PC-9 (cell line): ENCODE measurements around the gene TRAPPC3. TPM values are rescaled to one million over a fixed set of nuclear protein-coding genes. Genes with fewer than 3 reads are reported as not detected.

ENCODE experiments used
- BruUV-seq: library from RNA; stranded (reverse); fragments of 400-500 nt; replicated peaks from 2 replicates; lab custom pipeline; 2021; lab: Mats Ljungman, UMichigan
- CTCF ChIA-PET: fragments of 300-600 bp; sonication (Branson Sonifier 250); formaldehyde crosslinking; loops from one replicate; lab custom pipeline; 2022; ENCODE audit warnings: antibody characterized with exemption; lab: Charles Lee
- POLR2A ChIA-PET: fragments of 300-600 bp; sonication (Branson Sonifier 250); formaldehyde crosslinking; loops from one replicate; lab custom pipeline; 2022; ENCODE audit warnings: antibody characterized with exemption; ENCODE audit not compliant: unreplicated experiment; lab: Charles Lee
- DNase-seq, 2 experiments: peaks; one replicate each; pipeline versions ENCODE4 v3.0.0 to v3.0.0-alpha.2; 2015 to 2022; ENCODE audit warnings: mixed read lengths in 1 of 2
- H2AFZ ChIP-seq: fragments of 200-600 bp; sonication (generic); 2 replicates; pipeline ENCODE4 v1.8.1; 2017; ENCODE audit warnings: antibody characterized with exemption
- H3F3A ChIP-seq: fragments of 200-600 bp; sonication (generic); 2 replicates; pipeline ENCODE4 v1.8.1; 2017; ENCODE audit warnings: antibody characterized with exemption, mild to moderate bottlenecking, low read depth; ENCODE audit not compliant: insufficient read depth
- H3K27ac ChIP-seq: fragments of 200-600 bp; sonication (generic); 2 replicates; pipeline ENCODE4 v1.6.1; 2016; ENCODE audit warnings: mixed run types
- H3K27me3 ChIP-seq: fragments of 200-600 bp; sonication (generic); 2 replicates; pipeline ENCODE4 v1.6.1; 2016; ENCODE audit warnings: low read depth, mixed run types; ENCODE audit not compliant: insufficient read depth
- H3K36me3 ChIP-seq: fragments of 200-600 bp; sonication (generic); 2 replicates; pipeline ENCODE4 v1.6.1; 2016; ENCODE audit warnings: low read depth, mixed run types
- H3K4me1 ChIP-seq: fragments of 200-600 bp; sonication (generic); replicated peaks from 2 replicates; pipeline ENCODE4 v1.6.1; 2016; ENCODE audit warnings: mixed run types; ENCODE audit not compliant: insufficient read depth
- H3K4me2 ChIP-seq: fragments of 200-600 bp; sonication (generic); 2 replicates; pipeline ENCODE4 v1.6.1; 2017; ENCODE audit warnings: mixed run types
- H3K4me3 ChIP-seq: fragments of 200-600 bp; sonication (generic); 2 replicates; pipeline ENCODE4 v1.6.1; 2016; ENCODE audit warnings: mixed run types
- H3K79me2 ChIP-seq: fragments of 200-600 bp; sonication (generic); 2 replicates; pipeline ENCODE4 v1.6.1; 2017; ENCODE audit warnings: low read depth, mixed run types
- H3K9me2 ChIP-seq: fragments of 200-600 bp; sonication (generic); 2 replicates; pipeline ENCODE4 v1.8.1; 2017; ENCODE audit warnings: mild to moderate bottlenecking; ENCODE audit not compliant: insufficient read depth
- H3K9me3 ChIP-seq: fragments of 200-600 bp; sonication (generic); 2 replicates; pipeline ENCODE4 v1.8.1; 2016; ENCODE audit warnings: low read depth; ENCODE audit not compliant: insufficient read depth
- H4K20me1 ChIP-seq: fragments of 200-600 bp; sonication (generic); 2 replicates; pipeline ENCODE4 v1.8.1; 2017; ENCODE audit not compliant: insufficient read depth
- EZH2 ChIP-seq: fragments of 200-600 bp; sonication (generic); IDR thresholded peaks from 2 replicates; pipeline ENCODE4 v1.8.0; 2017; ENCODE audit warnings: antibody characterized with exemption, low read depth
- intact Hi-C: fragments of 100-400 bp; cut with micrococcal nuclease; formaldehyde crosslinking; loops from one replicate; pipeline ENCODE4 v1.10.0; 2022; ENCODE audit not compliant: unreplicated experiment
- total RNA-seq: library from RNA; stranded (reverse); gene quantifications from 2 replicates; pipeline ENCODE4 v1.2.3, GENCODE V29; 2021
- TF ChIP-seq, protein P1 (sequence below): fragments of 200-600 bp; sonication (generic); conservative IDR thresholded peaks from 2 replicates; pipeline ENCODE4 v1.6.1; 2017; ENCODE audit warnings: mixed run types, antibody characterized with exemption, mild to moderate bottlenecking, moderate library complexity

The TRAPPC3 gene
- total RNA-seq, 1 experiment from 2014 or later: 116 TPM

DNA sequence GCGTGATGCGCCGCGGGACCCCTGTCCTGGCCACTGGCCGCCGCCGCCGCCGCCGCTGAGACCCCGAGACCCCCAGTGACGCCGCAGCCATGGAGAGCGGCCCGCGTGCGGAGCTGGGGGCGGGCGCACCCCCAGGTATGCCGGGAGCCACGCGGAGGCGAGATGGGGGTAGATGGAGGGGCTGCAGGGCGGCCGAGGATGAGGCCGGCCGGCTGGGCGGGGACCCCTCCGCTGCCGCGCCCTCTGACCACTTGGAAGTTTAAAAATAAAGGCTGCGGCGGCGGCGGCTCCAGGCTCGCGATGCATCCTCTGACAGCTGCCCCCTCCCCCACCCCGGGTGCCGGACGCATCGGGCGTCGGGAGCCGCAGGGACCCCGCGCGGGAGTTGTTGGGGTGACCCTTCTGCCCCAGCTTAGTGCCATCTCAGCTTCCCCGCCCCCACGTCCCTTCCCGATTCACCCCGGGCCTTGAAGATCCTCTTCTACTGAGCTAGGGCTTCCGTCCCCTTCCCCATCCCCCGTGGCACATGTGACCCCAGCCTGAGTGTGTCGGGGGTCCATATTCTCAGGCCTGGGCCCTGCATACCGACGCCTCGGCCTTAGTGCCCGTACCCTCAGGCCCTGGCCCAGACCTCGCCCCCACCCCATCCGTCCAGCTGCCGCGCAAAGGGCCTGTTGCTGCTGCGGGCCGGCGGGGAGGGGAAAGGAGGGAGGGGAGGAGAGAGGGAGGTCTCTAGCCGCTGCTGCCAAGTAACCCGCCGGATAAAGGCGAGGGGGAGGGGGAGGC, 7.2 kb upstream of the TRAPPC3 start:
- Histone ChIP-seq H3K4me1 (peaks cover 54% of the 10 kb centered on the region), H3K4me3 (peak overlapping the region; percentile 99), H3F3A (peaks cover 17% of the 10 kb centered on the region; the same call in 1 of the 2 replicates), H3K4me2 (peak overlapping the region; percentile 88), H3K9me2 (no peaks in the 10 kb centered on the region), H4K20me1 (peaks cover 14% of the 10 kb centered on the region; the same call in 1 of the 2 replicates), H3K27me3 (no peaks in the 10 kb centered on the region), H3K27ac (peak overlapping the region; percentile 77), H3K9me3 (no peaks in the 10 kb centered on the region), H3K36me3 (no peaks in the 10 kb centered on the region), H3K79me2 (peaks cover 55% of the 10 kb centered on the region), H2AFZ (peak overlapping the region; percentile 75)
- DNase-seq: peak in 1 of 2 experiments; percentile 73
- ChIA-PET POLR2A (interaction anchor here (0.6 to 0.7 kb wide), 3 partner anchors 137 to 252 kb away, joined by 3 to 4 read pairs (median 3); no protein-coding TSS in a partner anchor), CTCF (interaction anchor here (0.6 to 1.4 kb wide), 3 partner anchors 31 to 107 kb away, joined by 3 to 4 read pairs (median 3); no protein-coding TSS in a partner anchor)
- TF ChIP-seq, protein P1, sequence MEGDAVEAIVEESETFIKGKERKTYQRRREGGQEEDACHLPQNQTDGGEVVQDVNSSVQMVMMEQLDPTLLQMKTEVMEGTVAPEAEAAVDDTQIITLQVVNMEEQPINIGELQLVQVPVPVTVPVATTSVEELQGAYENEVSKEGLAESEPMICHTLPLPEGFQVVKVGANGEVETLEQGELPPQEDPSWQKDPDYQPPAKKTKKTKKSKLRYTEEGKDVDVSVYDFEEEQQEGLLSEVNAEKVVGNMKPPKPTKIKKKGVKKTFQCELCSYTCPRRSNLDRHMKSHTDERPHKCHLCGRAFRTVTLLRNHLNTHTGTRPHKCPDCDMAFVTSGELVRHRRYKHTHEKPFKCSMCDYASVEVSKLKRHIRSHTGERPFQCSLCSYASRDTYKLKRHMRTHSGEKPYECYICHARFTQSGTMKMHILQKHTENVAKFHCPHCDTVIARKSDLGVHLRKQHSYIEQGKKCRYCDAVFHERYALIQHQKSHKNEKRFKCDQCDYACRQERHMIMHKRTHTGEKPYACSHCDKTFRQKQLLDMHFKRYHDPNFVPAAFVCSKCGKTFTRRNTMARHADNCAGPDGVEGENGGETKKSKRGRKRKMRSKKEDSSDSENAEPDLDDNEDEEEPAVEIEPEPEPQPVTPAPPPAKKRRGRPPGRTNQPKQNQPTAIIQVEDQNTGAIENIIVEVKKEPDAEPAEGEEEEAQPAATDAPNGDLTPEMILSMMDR: no peak
- TF ChIP-seq EZH2: no peak
- BruUV-seq: TSS peak; percentile 51
- intact Hi-C loops: no loop called here

DNA sequence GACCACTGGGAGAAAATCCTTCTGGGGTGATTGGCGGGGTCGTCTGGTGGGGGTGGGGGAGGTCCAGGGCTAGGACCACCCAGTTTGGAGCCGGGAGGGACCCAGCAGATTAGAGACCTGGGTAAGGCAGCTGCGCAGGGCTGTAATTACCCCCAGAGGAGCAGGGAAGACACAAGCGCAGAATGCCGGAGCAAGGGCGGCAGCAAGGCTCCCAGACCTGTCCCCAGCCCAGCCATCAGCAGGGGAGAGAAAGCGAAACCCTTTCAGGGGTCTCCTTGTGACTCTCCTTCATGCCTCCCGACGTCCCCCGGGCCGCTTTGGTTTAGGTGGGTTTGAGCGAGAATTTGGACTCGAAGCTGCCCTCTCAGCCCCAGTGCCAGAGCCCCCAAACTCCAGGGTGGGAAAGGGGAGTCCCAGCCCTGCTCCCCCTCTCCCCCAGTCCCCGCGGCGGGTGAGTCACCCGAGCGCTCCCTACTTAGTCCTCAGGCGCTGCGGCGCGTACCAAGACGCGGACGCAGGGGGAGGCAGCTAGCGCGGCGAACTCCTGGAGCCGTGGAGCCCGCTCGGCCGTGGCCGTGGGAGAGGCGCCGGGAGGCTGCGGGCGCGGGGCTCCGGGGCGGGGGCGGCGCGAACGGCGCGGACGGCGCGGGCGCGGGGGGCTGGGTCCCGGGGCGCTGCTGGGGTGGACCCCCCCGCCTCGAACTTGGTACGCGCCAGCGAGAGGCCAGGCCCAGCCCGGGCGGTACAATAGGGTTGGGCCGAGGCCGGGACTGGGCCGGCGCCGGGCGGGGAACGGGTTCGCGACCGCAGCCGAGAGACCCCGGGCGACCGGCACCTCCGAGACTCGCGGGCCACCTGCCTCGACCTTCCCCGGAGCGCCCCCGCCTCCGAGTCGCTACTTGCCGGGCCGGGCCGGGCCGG, 6.4 kb upstream of the TRAPPC3 start, which contains the start of gene MAP7D1:
TSS of gene MAP7D1 (plus strand) at position 753 of the 921 bp plus-strand sequence. CDS start 258 bp downstream, outside the sequence.
- peaks cover 10% of the 10 kb centered on the region; the same call in 1 of the 2 replicates for H4K20me1 ChIP-seq
- peak within 1 kb of the TSS; percentile 77 for H3K27ac ChIP-seq
- peak within 1 kb of the TSS; percentile 99 for H3K4me3 ChIP-seq
- H3K79me2 ChIP-seq: peaks cover 46% of the 10 kb centered on the region
- BruUV-seq: TSS peak; percentile 83
- H2AFZ ChIP-seq: peak within 1 kb of the TSS; percentile 75
- DNase-seq: peak; percentile 71 to 92
- no peaks in the 10 kb centered on the region for H3K9me3 ChIP-seq
- ChIA-PET CTCF (interaction anchor here (0.8 to 1.0 kb wide), 2 partner anchors 32 to 145 kb away, joined by 3 to 4 read pairs; no protein-coding TSS in a partner anchor), POLR2A (no interaction called here)
- intact Hi-C loops: no loop called here
- no peaks in the 10 kb centered on the region for H3K27me3 ChIP-seq
- H3K9me2 ChIP-seq: no peaks in the 10 kb centered on the region
- peaks cover 9% of the 10 kb centered on the region; the same call in 1 of the 2 replicates for H3F3A ChIP-seq
- no peak for TF ChIP-seq EZH2
- TF ChIP-seq, protein P1: no peak
- peaks cover 52% of the 10 kb centered on the region for H3K4me1 ChIP-seq
- H3K36me3 ChIP-seq: no peaks in the 10 kb centered on the region
- H3K4me2 ChIP-seq: peak within 1 kb of the TSS; percentile 88
